Lung (tissue), 12 donors: ENCODE data around the gene IDH3A. TPM values are rescaled to one million over a fixed set of nuclear protein-coding genes. Genes with fewer than 3 reads are reported as not detected.

ENCODE experiments used
- ATAC-seq: fragments of 200-7000 bp; cut with Tn5 transposase; one replicate; pipeline ENCODE4 v1.9.1; 2020; ENCODE audit warnings: moderate number of reproducible peaks; ENCODE audit not compliant: insufficient read depth, low FRiP score
- DNase-seq, 3 donors: peaks; one replicate each; pipeline ENCODE4 v3.0.0-alpha.2; 2013 to 2017
- H3K27ac ChIP-seq, 2 donors: one replicate each; pipeline ENCODE4 v1.5.1; 2013; ENCODE audit warnings: mild to moderate bottlenecking in 2 of 2, moderate library complexity in 2 of 2, control low read depth in 1 of 2, inconsistent platforms in 1 of 2, low read depth in 1 of 2, low read length in 1 of 2
- H3K27me3 ChIP-seq, 3 donors: one replicate each; pipeline ENCODE4 v1.5.1; 2013; ENCODE audit warnings: low read length in 2 of 3; ENCODE audit not compliant: control insufficient read depth in 3 of 3, insufficient read depth in 3 of 3
- H3K36me3 ChIP-seq, 4 donors: one replicate each; pipeline ENCODE4 v1.5.1; 2013; ENCODE audit warnings: low read length in 4 of 4, mild to moderate bottlenecking in 1 of 4, moderate library complexity in 1 of 4; ENCODE audit not compliant: control insufficient read depth in 4 of 4, insufficient read depth in 4 of 4
- H3K4me1 ChIP-seq, 5 donors: one replicate each; pipeline ENCODE4 v1.5.1; 2013; ENCODE audit warnings: low read length in 5 of 5, mild to moderate bottlenecking in 2 of 5, moderate library complexity in 1 of 5; ENCODE audit not compliant: control insufficient read depth in 5 of 5, insufficient read depth in 5 of 5
- H3K4me3 ChIP-seq: one replicate; pipeline ENCODE4 v1.5.1; 2013; ENCODE audit warnings: mild to moderate bottlenecking, control low read depth, moderate library complexity
- H3K9ac ChIP-seq, 2 donors: one replicate each; pipeline ENCODE4 v1.5.1; 2013; ENCODE audit warnings: low read length in 2 of 2, control low read depth in 1 of 2; ENCODE audit not compliant: insufficient read depth in 1 of 2
- H3K9me3 ChIP-seq, 4 donors: one replicate each; pipeline ENCODE4 v1.5.1; 2013; ENCODE audit warnings: low read length in 3 of 4, mild to moderate bottlenecking in 1 of 4, moderate library complexity in 1 of 4; ENCODE audit not compliant: control insufficient read depth in 4 of 4, insufficient read depth in 3 of 4
- CTCF ChIP-seq: IDR thresholded peaks from 2 replicates; pipeline ENCODE4 v1.5.1; 2012; ENCODE audit warnings: mild to moderate bottlenecking; ENCODE audit errors: control extremely low read depth, extremely low read depth
- WGBS, 2 donors: extraction: QIAGEN DNeasy Blood & Tissue Kit; methylation state at CpG; one replicate each; pipeline ENCODE4 v1.1.7; 2013; 5-methylcytosine and 5-hydroxymethylcytosine counted together
- polyA plus RNA-seq, 2 donors: library from polyadenylated mRNA; stranded (reverse); fragments of 200-250 nt; gene quantifications; one replicate each; pipeline ENCODE4 v1.2.1, GENCODE V29; 2013
- total RNA-seq, 2 donors: library from RNA; depleted of rRNA in 1 of 2; stranded (reverse); fragments of >200 nt in 1 of 2; gene quantifications; one replicate each; pipeline ENCODE4 v1.2.1, GENCODE V29; 2014 to 2021
- donor health status: control.
- donor health status: control.
- donor health status: Bipolar disorder and iron deficiency.
- donor health status: healthy.
- donor health status: DM: yes; HTN: yes; CAD: no.

Gene IDH3A
- total and polyA plus RNA-seq, 4 donors = 28.6 to 83.2 (median 45.5) TPM

GRCh38 chr15:78133801-78134200 lies 15.4 kb upstream of the IDH3A start:
- TF ChIP-seq CTCF = no peak
- WGBS, 2 donors = 66 to 77% methylated on average over 2 of the region's 2 CpGs
- no peak overlapping the region for H3K4me3 ChIP-seq
- no peak overlapping the region for H3K9ac ChIP-seq
- no peaks in the 10 kb centered on the region for H3K36me3 ChIP-seq
- no peak for ATAC-seq
- DNase-seq = no peak
- H3K27me3 ChIP-seq = no peaks in the 10 kb centered on the region
- H3K27ac ChIP-seq = no peak overlapping the region
- H3K9me3 ChIP-seq = peaks cover 0 to 3% (median 0%) of the 10 kb centered on the region in 4 donors
- peaks cover 0 to 13% (median 5%) of the 10 kb centered on the region in 5 donors for H3K4me1 ChIP-seq

- DNase-seq (no peak), ATAC-seq (no peak)
- 88 to 92% methylated on average over 5 of the region's 5 CpGs for WGBS, 2 donors
- peaks cover 0 to 2% (median 0%) of the 10 kb centered on the region in 5 donors for H3K4me1 ChIP-seq
- no peak for TF ChIP-seq CTCF
- no peak overlapping the region for H3K9ac ChIP-seq
- H3K27me3 ChIP-seq = no peaks in the 10 kb centered on the region
- no peaks in the 10 kb centered on the region for H3K36me3 ChIP-seq
- H3K4me3 ChIP-seq = no peak overlapping the region
- no peaks in the 10 kb centered on the region for H3K9me3 ChIP-seq
- no peak overlapping the region for H3K27ac ChIP-seq
Measured at GRCh38 chr15:78139578-78139977, 9.6 kb upstream of the IDH3A start.

- Histone ChIP-seq H3K4me1 (peaks cover 0 to 2% (median 0%) of the 10 kb centered on the region in 5 donors), H3K27ac (no peak overlapping the region), H3K9me3 (no peaks in the 10 kb centered on the region), H3K4me3 (no peak overlapping the region), H3K36me3 (no peaks in the 10 kb centered on the region), H3K27me3 (no peaks in the 10 kb centered on the region), H3K9ac (no peak overlapping the region)
- TF ChIP-seq CTCF = no peak
- DNase-seq (no peak), ATAC-seq (no peak)
Measured at GRCh38 chr15:78140292-78140691, 8.9 kb upstream of the IDH3A start.

- Histone ChIP-seq H3K9ac (no peak overlapping the region), H3K4me1 (no peaks in the 10 kb centered on the region), H3K27me3 (no peaks in the 10 kb centered on the region), H3K36me3 (no peaks in the 10 kb centered on the region), H3K27ac (no peak overlapping the region), H3K4me3 (no peak overlapping the region), H3K9me3 (no peaks in the 10 kb centered on the region)
- DNase-seq = no peak
- no peak for TF ChIP-seq CTCF
- no peak for ATAC-seq
- WGBS, 2 donors = 93 to 95% methylated on average over 3 of the region's 3 CpGs
Measured at GRCh38 chr15:78142332-78142731, 6.8 kb upstream of the IDH3A start.
